ENCODE measurements around the gene RIC3.

The RIC3 gene

GRCh38 chr11:8079111-8079675 lies 89.6 kb downstream of the RIC3 start:
- Histone ChIP-seq H3K4me3 (ENCODE audit: low read length) (no peak overlapping the region), H2AFZ (ENCODE audit: low read depth, low read length) (no peak overlapping the region), H3K4me2 (ENCODE audit: low read length) (no peak overlapping the region), H3K27ac (ENCODE audit: low read length) (no peak overlapping the region), H3K9me3 (ENCODE audit: insufficient read depth, low read length) (no peaks in the 10 kb centered on the region), H3K79me2 (ENCODE audit: low read length) (no peaks in the 10 kb centered on the region), H3K36me3 (replicated peaks; ENCODE audit: low read depth, low read length) (no peaks in the 10 kb centered on the region), H3K4me1 (ENCODE audit: low read length) (no peaks in the 10 kb centered on the region), H4K20me1 (ENCODE audit: insufficient read depth, low read length) (no peaks in the 10 kb centered on the region), H3K9ac (ENCODE audit: low read length) (no peak overlapping the region), H3K27me3 (ENCODE audit: low read depth, low read length) (peaks cover 6% of the 10 kb centered on the region; the same call in 1 of the 2 replicates)
- no peak for TF ChIP-seq EZH2phosphoT487 (IDR thresholded peaks at IDR 0.05; ENCODE audit: low read depth)
- no peak for TF ChIP-seq CTCF (IDR thresholded peaks at IDR 0.05; ENCODE audit: low read depth, low read length)

GRCh38 chr11:8075119-8075726 lies 93.6 kb downstream of the RIC3 start:
- Histone ChIP-seq H2AFZ (ENCODE audit: low read depth, low read length) (no peak overlapping the region), H3K9ac (ENCODE audit: low read length) (no peak overlapping the region), H3K4me2 (ENCODE audit: low read length) (no peak overlapping the region), H3K27me3 (ENCODE audit: low read depth, low read length) (peaks cover 27% of the 10 kb centered on the region), H4K20me1 (ENCODE audit: insufficient read depth, low read length) (no peaks in the 10 kb centered on the region), H3K4me1 (ENCODE audit: low read length) (peaks cover 10% of the 10 kb centered on the region), H3K79me2 (ENCODE audit: low read length) (no peaks in the 10 kb centered on the region), H3K36me3 (replicated peaks; ENCODE audit: low read depth, low read length) (no peaks in the 10 kb centered on the region), H3K4me3 (ENCODE audit: low read length) (no peak overlapping the region), H3K9me3 (ENCODE audit: insufficient read depth, low read length) (no peaks in the 10 kb centered on the region), H3K27ac (ENCODE audit: low read length) (no peak overlapping the region)
- TF ChIP-seq EZH2phosphoT487 (IDR thresholded peaks at IDR 0.05; ENCODE audit: low read depth) (no peak), CTCF (IDR thresholded peaks at IDR 0.05; ENCODE audit: low read depth, low read length) (no peak)

GRCh38 chr11:8071616-8072581 lies 96.9 kb downstream of the RIC3 start:
- Histone ChIP-seq H2AFZ (ENCODE audit: low read depth, low read length) (no peak overlapping the region), H3K27ac (ENCODE audit: low read length) (no peak overlapping the region), H3K4me1 (ENCODE audit: low read length) (peaks cover 10% of the 10 kb centered on the region), H3K9me3 (ENCODE audit: insufficient read depth, low read length) (no peaks in the 10 kb centered on the region), H3K4me3 (ENCODE audit: low read length) (no peak overlapping the region), H3K9ac (ENCODE audit: low read length) (no peak overlapping the region), H3K4me2 (ENCODE audit: low read length) (no peak overlapping the region), H3K36me3 (replicated peaks; ENCODE audit: low read depth, low read length) (no peaks in the 10 kb centered on the region), H3K27me3 (ENCODE audit: low read depth, low read length) (peaks cover 37% of the 10 kb centered on the region), H3K79me2 (ENCODE audit: low read length) (no peaks in the 10 kb centered on the region), H4K20me1 (ENCODE audit: insufficient read depth, low read length) (no peaks in the 10 kb centered on the region)
- TF ChIP-seq EZH2phosphoT487 (IDR thresholded peaks at IDR 0.05; ENCODE audit: low read depth) (no peak), CTCF (IDR thresholded peaks at IDR 0.05; ENCODE audit: low read depth, low read length) (no peak)
